Suprapubic skin (tissue), 4 donors: ENCODE data around the gene LY6G6D. TPM values are rescaled to one million over a fixed set of nuclear protein-coding genes. Genes with fewer than 3 reads are reported as not detected.

Experiments
- total RNA-seq, 4 donors: library from RNA; depleted of rRNA; stranded (reverse); fragments of >200 nt; gene quantifications; one replicate each; pipeline ENCODE4 v1.1.0, GENCODE V29; 2016

Gene LY6G6D
- total RNA-seq, 4 donors from 2014 or later: 5.5 to 30.8 TPM; not detected in 2

Other genes with a start within 250 kb of the LY6G6D start
- 1 to 10 TPM in 3 of 4 donors, under 1 TPM in 1; 0.26 to 2.4 (median 2.1) TPM for gene MICB, start 217.2 kb upstream of the LY6G6D start, total RNA-seq
- not detected for gene MCCD1, start 186.4 kb upstream of the LY6G6D start, total RNA-seq
- 100 to 1,000 TPM; 254 to 449 (median 281) TPM for gene DDX39B, start 173.3 kb upstream of the LY6G6D start, total RNA-seq
- 1 to 10 TPM in 2 of 4 donors, under 1 TPM in 1, not detected in 1; 0.64 to 1.6 (median 1.4) TPM for gene ATP6V1G2, start 168.7 kb upstream of the LY6G6D start, total RNA-seq
- 10 to 100 TPM; 23.6 to 29.5 (median 25.7) TPM for gene NFKBIL1, start 167.7 kb upstream of the LY6G6D start, total RNA-seq
- under 1 TPM in 1 of 4 donors, not detected in 3; 0.47 TPM for gene LTA, start 143.1 kb upstream of the LY6G6D start, total RNA-seq
- 1 to 10 TPM; 1.0 to 6.4 (median 3.3) TPM for gene TNF, start 139.8 kb upstream of the LY6G6D start, total RNA-seq
- gene LTB, start 132.9 kb upstream of the LY6G6D start, total RNA-seq: not detected
- gene LST1, start 129.1 kb upstream of the LY6G6D start, total RNA-seq: 10 to 100 TPM in 1 of 4 donors, 1 to 10 TPM in 3; 3.7 to 72.9 (median 6.7) TPM
- gene NCR3, start 122.3 kb upstream of the LY6G6D start, total RNA-seq: not detected
- gene AIF1, start 100.1 kb upstream of the LY6G6D start, total RNA-seq: 10 to 100 TPM in 1 of 4 donors, 1 to 10 TPM in 3; 2.6 to 16.3 (median 5.8) TPM
- gene PRRC2A, start 94.6 kb upstream of the LY6G6D start, total RNA-seq: 100 to 1,000 TPM; 100 to 163 (median 113) TPM
- gene BAG6, start 62.7 kb upstream of the LY6G6D start, total RNA-seq: 100 to 1,000 TPM; 239 to 360 (median 309) TPM
- 1 to 10 TPM; 2.8 to 8.3 (median 6.1) TPM for gene APOM, start 59.5 kb upstream of the LY6G6D start, total RNA-seq
- 10 to 100 TPM; 31.6 to 41.0 (median 38.1) TPM for gene C6orf47, start 54.6 kb upstream of the LY6G6D start, total RNA-seq
- 10 to 100 TPM; 15.0 to 22.6 (median 20.1) TPM for gene GPANK1, start 50.4 kb upstream of the LY6G6D start, total RNA-seq
- gene CSNK2B, start 49.3 kb upstream of the LY6G6D start, total RNA-seq: 100 to 1,000 TPM; 381 to 429 (median 403) TPM
- gene LY6G5B, start 45.4 kb upstream of the LY6G6D start, total RNA-seq: 10 to 100 TPM; 11.4 to 63.7 (median 13.9) TPM
- gene LY6G5C, start 34.3 kb upstream of the LY6G6D start, total RNA-seq: 1 to 10 TPM in 1 of 4 donors, under 1 TPM in 1, not detected in 2; 0.73 to 5.1 TPM
- gene ABHD16A, start 12.0 kb upstream of the LY6G6D start, total RNA-seq: 10 to 100 TPM; 49.4 to 68.2 (median 57.3) TPM
- not detected for gene LY6G6F, start 8.5 kb upstream of the LY6G6D start, total RNA-seq
- 100 to 1,000 TPM in 3 of 4 donors, 10 to 100 TPM in 1; 80.0 to 376 (median 338) TPM for gene LY6G6C, start 6.4 kb downstream of the LY6G6D start, total RNA-seq
- gene MPIG6B, start 8.0 kb downstream of the LY6G6D start, total RNA-seq: 1 to 10 TPM; 1.6 to 4.6 (median 4.5) TPM
- gene DDAH2, start 14.0 kb downstream of the LY6G6D start, total RNA-seq: 10 to 100 TPM; 66.8 to 84.2 (median 68.3) TPM
- 100 to 1,000 TPM; 239 to 420 (median 333) TPM for gene CLIC1, start 21.2 kb downstream of the LY6G6D start, total RNA-seq
- gene MSH5, start 24.7 kb downstream of the LY6G6D start, total RNA-seq: 10 to 100 TPM; 12.6 to 60.1 (median 17.2) TPM
- 10 to 100 TPM in 3 of 4 donors, 1 to 10 TPM in 1; 9.3 to 42.2 (median 20.3) TPM for gene SAPCD1, start 47.3 kb downstream of the LY6G6D start, total RNA-seq
- gene VWA7, start 62.0 kb downstream of the LY6G6D start, total RNA-seq: 1 to 10 TPM; 1.3 to 3.3 (median 2.3) TPM
- gene VARS1, start 80.4 kb downstream of the LY6G6D start, total RNA-seq: 10 to 100 TPM; 48.8 to 60.0 (median 59.1) TPM
- gene LSM2, start 91.6 kb downstream of the LY6G6D start, total RNA-seq: 10 to 100 TPM; 21.7 to 39.5 (median 30.2) TPM
- gene HSPA1L, start 99.9 kb downstream of the LY6G6D start, total RNA-seq: 1 to 10 TPM in 3 of 4 donors, under 1 TPM in 1; 0.83 to 3.1 (median 1.8) TPM
- gene HSPA1A, start 100.2 kb downstream of the LY6G6D start, total RNA-seq: 100 to 1,000 TPM; 200 to 464 (median 408) TPM
- 100 to 1,000 TPM; 243 to 686 (median 558) TPM for gene HSPA1B, start 112.4 kb downstream of the LY6G6D start, total RNA-seq
- 10 to 100 TPM; 22.2 to 42.7 (median 39.8) TPM for gene NEU1, start 147.5 kb downstream of the LY6G6D start, total RNA-seq
- gene SLC44A4, start 163.6 kb downstream of the LY6G6D start, total RNA-seq: 1 to 10 TPM; 1.4 to 7.4 (median 4.1) TPM
- 10 to 100 TPM; 38.7 to 48.9 (median 42.9) TPM for gene EHMT2, start 182.3 kb downstream of the LY6G6D start, total RNA-seq
- 1 to 10 TPM in 3 of 4 donors, under 1 TPM in 1; 0.49 to 2.6 (median 1.5) TPM for gene ZBTB12, start 186.7 kb downstream of the LY6G6D start, total RNA-seq
- 1 to 10 TPM; 2.6 to 6.4 (median 4.1) TPM for gene C2, start 212.4 kb downstream of the LY6G6D start, total RNA-seq
- gene CFB, start 230.7 kb downstream of the LY6G6D start, total RNA-seq: 1 to 10 TPM; 3.7 to 6.8 (median 5.1) TPM
- gene NELFE, start 243.6 kb downstream of the LY6G6D start, total RNA-seq: 10 to 100 TPM; 56.7 to 72.1 (median 65.8) TPM
- 10 to 100 TPM; 31.3 to 60.4 (median 49.3) TPM for gene SKIC2, start 243.8 kb downstream of the LY6G6D start, total RNA-seq